ENCODE results near the gene REXO5. TPM values are rescaled to one million over a fixed set of nuclear protein-coding genes. Genes with fewer than 3 reads are reported as not detected.

The REXO5 gene
- total RNA-seq, 1 donor from 2014 or later: 5.2 TPM

DNA sequence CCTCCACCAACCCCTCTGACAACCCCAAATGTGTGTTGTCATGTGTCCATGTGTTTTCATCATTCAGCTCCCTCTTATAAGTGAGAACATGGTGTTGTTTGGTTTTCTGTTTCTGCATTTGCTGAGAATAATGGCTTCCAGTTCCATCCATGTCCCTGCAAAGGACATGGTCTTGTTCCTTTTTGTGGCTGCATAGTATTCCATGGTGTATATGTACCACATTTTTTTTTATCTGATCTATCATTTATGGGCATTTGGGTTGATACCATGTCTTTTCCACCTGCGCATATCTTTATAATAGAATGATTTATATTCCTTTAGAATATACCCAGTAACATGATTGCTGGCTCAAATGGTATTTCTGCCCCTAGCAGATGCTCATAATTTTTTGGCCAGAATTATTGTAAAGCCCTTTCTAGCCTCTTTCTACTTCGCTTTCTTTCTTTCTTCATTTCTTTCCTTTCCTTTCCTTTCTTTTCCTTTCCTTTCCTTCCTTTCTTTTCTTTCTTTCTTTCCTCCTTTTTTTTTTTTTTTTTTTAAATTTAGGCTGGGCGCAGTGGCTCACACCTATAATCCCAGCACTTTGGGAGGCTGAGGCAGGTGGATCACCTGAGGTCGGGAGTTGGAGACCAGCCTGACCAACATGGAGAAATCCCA lies 12.7 kb downstream of the REXO5 start:
- H3K27me3 ChIP-seq (ENCODE audit: control insufficient read depth in 3 of 3, insufficient read depth in 3 of 3, low read length in 3 of 3): no peaks in the 10 kb centered on the region
- no peaks in the 10 kb centered on the region for H3K9me3 ChIP-seq (ENCODE audit: control insufficient read depth in 3 of 3, low read length in 3 of 3)
- H3K9ac ChIP-seq (ENCODE audit: low read depth in 1 of 3, low read length in 3 of 3): no peak overlapping the region
- no peaks in the 10 kb centered on the region for H3K36me3 ChIP-seq (ENCODE audit: control insufficient read depth in 3 of 3, insufficient read depth in 3 of 3, low read length in 3 of 3)
- no peaks in the 10 kb centered on the region for H3K4me1 ChIP-seq (ENCODE audit: control insufficient read depth in 3 of 3, insufficient read depth in 3 of 3, low read length in 3 of 3)
- no peak overlapping the region for H3K27ac ChIP-seq (ENCODE audit: low read depth, low read length)
- no peak overlapping the region for H3K4me3 ChIP-seq (ENCODE audit: low read length in 3 of 3)

DNA sequence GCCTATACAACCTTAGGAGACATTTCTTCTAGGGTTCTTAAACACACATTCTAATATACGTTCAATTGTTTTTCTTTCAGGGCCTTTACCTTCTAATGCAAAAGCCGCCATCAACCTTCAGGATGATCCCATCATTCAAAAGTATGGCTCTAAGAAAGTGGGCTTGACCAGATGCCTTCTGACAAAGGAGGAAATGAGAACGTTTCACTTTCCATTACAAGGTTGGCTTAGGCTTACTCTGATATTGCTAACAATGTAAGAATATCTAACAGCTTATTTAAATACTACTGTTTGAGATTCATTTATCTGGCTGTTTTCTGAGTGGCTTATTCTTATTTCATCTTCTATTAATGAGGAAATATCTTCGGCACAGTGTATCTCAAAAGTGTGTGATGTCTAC lies 15.4 kb downstream of the REXO5 start:
- Histone ChIP-seq H3K9me3 (ENCODE audit: control insufficient read depth in 3 of 3, low read length in 3 of 3) (no peaks in the 10 kb centered on the region), H3K27me3 (ENCODE audit: control insufficient read depth in 3 of 3, insufficient read depth in 3 of 3, low read length in 3 of 3) (no peaks in the 10 kb centered on the region), H3K4me3 (ENCODE audit: low read length in 3 of 3) (no peak overlapping the region), H3K4me1 (ENCODE audit: control insufficient read depth in 3 of 3, insufficient read depth in 3 of 3, low read length in 3 of 3) (no peaks in the 10 kb centered on the region), H3K36me3 (ENCODE audit: control insufficient read depth in 3 of 3, insufficient read depth in 3 of 3, low read length in 3 of 3) (peaks cover 0 to 6% (median 0%) of the 10 kb centered on the region in 3 donors), H3K9ac (ENCODE audit: low read depth in 1 of 3, low read length in 3 of 3) (no peak overlapping the region), H3K27ac (ENCODE audit: low read depth, low read length) (no peak overlapping the region)

DNA sequence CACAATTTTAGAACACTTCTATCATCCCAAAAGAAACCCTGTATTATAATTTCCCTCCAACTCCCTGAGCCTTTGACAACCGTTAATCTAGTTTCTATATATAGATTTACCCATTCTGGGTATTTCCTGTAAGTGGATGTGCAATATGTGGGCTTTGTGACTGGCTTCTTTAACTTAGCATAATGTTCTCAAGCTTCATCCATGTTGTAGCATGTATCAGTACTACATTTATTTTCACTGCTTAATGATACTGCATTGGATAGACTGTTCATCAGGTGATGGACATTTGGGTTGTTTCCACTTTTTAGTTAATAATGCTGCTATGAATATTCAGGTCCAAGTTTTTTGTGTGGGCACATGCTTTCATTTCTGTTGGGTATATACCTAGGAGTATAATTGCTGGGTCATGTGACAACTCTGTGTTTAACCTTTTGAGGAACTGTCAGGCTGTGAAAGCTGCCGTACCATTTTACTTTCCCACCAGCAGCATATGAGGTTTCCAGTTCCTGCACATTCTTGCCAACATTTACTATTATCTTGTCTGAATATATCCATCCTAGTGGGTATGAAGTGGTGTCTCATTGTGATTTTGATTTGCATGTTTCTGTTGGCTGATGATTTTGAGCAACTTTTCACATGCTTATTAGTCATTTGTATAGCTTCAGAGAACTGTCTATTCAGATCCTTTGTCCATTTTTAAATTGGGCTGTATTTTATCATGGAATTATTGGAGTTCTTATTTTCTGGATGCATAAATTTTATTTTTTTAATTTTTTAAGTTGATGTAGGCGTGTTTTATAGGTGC lies 16.4 kb downstream of the REXO5 start:
- no peaks in the 10 kb centered on the region for H3K27me3 ChIP-seq (ENCODE audit: control insufficient read depth in 3 of 3, insufficient read depth in 3 of 3, low read length in 3 of 3)
- peaks cover 0 to 6% (median 0%) of the 10 kb centered on the region in 3 donors for H3K36me3 ChIP-seq (ENCODE audit: control insufficient read depth in 3 of 3, insufficient read depth in 3 of 3, low read length in 3 of 3)
- no peaks in the 10 kb centered on the region for H3K9me3 ChIP-seq (ENCODE audit: control insufficient read depth in 3 of 3, low read length in 3 of 3)
- H3K4me3 ChIP-seq (ENCODE audit: low read length in 3 of 3): no peak overlapping the region
- no peaks in the 10 kb centered on the region for H3K4me1 ChIP-seq (ENCODE audit: control insufficient read depth in 3 of 3, insufficient read depth in 3 of 3, low read length in 3 of 3)
- no peak overlapping the region for H3K9ac ChIP-seq (ENCODE audit: low read depth in 1 of 3, low read length in 3 of 3)
- H3K27ac ChIP-seq (ENCODE audit: low read depth, low read length): no peak overlapping the region

DNA sequence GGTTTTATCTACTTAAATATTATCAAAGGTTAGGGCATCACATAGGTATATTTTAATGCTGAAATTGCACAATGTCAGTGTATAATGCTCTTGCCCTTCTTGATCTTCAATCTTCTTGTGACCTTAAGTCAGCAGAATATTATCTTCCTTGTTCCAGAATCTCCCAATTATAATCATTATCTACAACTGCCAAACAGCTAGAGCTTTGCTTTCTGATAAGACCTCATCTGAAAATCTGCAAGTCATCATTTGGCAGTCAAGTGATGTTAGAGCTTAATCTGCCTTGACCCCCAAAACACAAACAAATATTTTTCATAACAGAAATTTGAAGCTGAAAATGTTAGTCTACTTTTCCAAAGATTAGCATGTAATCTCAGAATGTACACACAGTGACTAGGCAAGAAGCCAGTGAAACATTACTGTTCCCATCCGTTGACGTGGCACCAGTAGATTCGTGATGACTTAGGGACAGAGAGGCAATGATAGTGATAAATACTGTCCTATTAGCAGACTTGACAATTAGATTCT lies 19.8 kb downstream of the REXO5 start:
- H3K9ac ChIP-seq (ENCODE audit: low read depth in 1 of 3, low read length in 3 of 3): no peak overlapping the region
- no peak overlapping the region for H3K27ac ChIP-seq (ENCODE audit: low read depth, low read length)
- H3K4me1 ChIP-seq (ENCODE audit: control insufficient read depth in 3 of 3, insufficient read depth in 3 of 3, low read length in 3 of 3): no peaks in the 10 kb centered on the region
- peaks cover 0 to 6% (median 0%) of the 10 kb centered on the region in 3 donors for H3K36me3 ChIP-seq (ENCODE audit: control insufficient read depth in 3 of 3, insufficient read depth in 3 of 3, low read length in 3 of 3)
- H3K9me3 ChIP-seq (ENCODE audit: control insufficient read depth in 3 of 3, low read length in 3 of 3): no peaks in the 10 kb centered on the region
- H3K4me3 ChIP-seq (ENCODE audit: low read length in 3 of 3): no peak overlapping the region
- no peaks in the 10 kb centered on the region for H3K27me3 ChIP-seq (ENCODE audit: control insufficient read depth in 3 of 3, insufficient read depth in 3 of 3, low read length in 3 of 3)

DNA sequence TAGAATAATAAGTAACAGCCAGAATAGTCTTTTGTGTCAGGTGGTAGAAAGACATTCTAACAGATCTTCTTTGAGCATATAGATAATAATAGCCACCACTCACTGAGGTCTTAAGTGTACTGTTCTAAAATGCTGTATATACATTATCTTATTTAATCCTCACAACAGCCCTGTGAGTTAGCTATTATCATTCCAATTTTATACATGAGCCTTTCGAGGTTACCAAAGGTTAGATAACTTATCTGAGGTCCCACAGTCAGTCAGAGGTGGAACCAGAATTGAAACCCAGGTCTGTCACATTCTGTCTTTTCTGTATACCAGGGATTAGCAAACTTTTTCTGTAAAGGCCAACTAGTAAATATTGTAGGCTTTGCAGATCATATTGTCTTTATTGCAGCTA lies 23.2 kb downstream of the REXO5 start:
- peaks cover 0 to 8% (median 0%) of the 10 kb centered on the region in 3 donors for H3K36me3 ChIP-seq (ENCODE audit: control insufficient read depth in 3 of 3, insufficient read depth in 3 of 3, low read length in 3 of 3)
- H3K9ac ChIP-seq (ENCODE audit: low read depth in 1 of 3, low read length in 3 of 3): no peak overlapping the region
- H3K27ac ChIP-seq (ENCODE audit: low read depth, low read length): no peak overlapping the region
- H3K4me1 ChIP-seq (ENCODE audit: control insufficient read depth in 3 of 3, insufficient read depth in 3 of 3, low read length in 3 of 3): no peaks in the 10 kb centered on the region
- H3K4me3 ChIP-seq (ENCODE audit: low read length in 3 of 3): no peak overlapping the region
- H3K9me3 ChIP-seq (ENCODE audit: control insufficient read depth in 3 of 3, low read length in 3 of 3): no peaks in the 10 kb centered on the region
- no peaks in the 10 kb centered on the region for H3K27me3 ChIP-seq (ENCODE audit: control insufficient read depth in 3 of 3, insufficient read depth in 3 of 3, low read length in 3 of 3)

DNA sequence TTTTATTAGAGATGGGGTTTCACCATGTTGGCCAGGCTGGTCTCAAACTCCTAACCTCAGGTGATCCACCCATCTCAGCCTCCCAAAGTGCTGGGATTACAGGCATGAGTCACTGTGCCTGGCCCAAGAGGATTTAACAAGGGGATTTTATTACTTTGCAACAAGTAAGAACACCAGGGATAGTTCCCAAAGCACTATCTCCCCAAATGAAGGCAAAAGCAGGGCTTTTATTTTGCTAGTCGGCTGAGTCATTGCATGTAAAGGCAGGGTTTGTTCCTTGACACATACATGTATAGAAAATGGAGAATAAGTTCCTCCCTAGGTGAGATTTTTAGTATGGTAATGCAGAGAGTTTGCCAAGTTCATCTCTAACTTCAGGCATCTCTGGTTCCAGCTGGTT lies 24.0 kb downstream of the REXO5 start:
- Histone ChIP-seq H3K36me3 (ENCODE audit: control insufficient read depth in 3 of 3, insufficient read depth in 3 of 3, low read length in 3 of 3) (peaks cover 0 to 8% (median 0%) of the 10 kb centered on the region in 3 donors), H3K27me3 (ENCODE audit: control insufficient read depth in 3 of 3, insufficient read depth in 3 of 3, low read length in 3 of 3) (no peaks in the 10 kb centered on the region), H3K4me3 (ENCODE audit: low read length in 3 of 3) (no peak overlapping the region), H3K27ac (ENCODE audit: low read depth, low read length) (no peak overlapping the region), H3K9me3 (ENCODE audit: control insufficient read depth in 3 of 3, low read length in 3 of 3) (no peaks in the 10 kb centered on the region), H3K9ac (ENCODE audit: low read depth in 1 of 3, low read length in 3 of 3) (no peak overlapping the region), H3K4me1 (ENCODE audit: control insufficient read depth in 3 of 3, insufficient read depth in 3 of 3, low read length in 3 of 3) (no peaks in the 10 kb centered on the region)

DNA sequence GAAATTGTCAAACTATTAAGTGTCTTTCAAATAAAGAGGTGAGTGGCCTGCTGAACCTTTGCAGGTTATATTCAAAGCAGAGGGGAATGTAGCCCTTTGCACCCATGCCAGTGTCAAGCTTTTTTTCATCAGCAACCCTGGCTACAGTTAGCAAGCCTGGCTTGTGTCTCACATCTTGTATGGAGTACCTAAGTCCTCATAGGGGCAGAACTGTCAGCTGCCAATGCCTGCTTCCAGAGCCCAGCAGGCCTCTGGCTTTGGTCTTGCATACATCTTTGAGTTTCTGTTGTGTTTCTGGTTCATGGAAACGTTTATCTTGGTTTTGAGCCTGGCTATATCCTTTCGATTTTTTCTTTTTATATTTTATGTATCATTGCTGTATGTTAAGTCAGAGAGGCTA lies 26.8 kb downstream of the REXO5 start:
- Histone ChIP-seq H3K9ac (ENCODE audit: low read depth in 1 of 3, low read length in 3 of 3) (no peak overlapping the region), H3K27me3 (ENCODE audit: control insufficient read depth in 3 of 3, insufficient read depth in 3 of 3, low read length in 3 of 3) (no peaks in the 10 kb centered on the region), H3K36me3 (ENCODE audit: control insufficient read depth in 3 of 3, insufficient read depth in 3 of 3, low read length in 3 of 3) (peaks cover 0 to 2% (median 0%) of the 10 kb centered on the region in 3 donors), H3K4me1 (ENCODE audit: control insufficient read depth in 3 of 3, insufficient read depth in 3 of 3, low read length in 3 of 3) (no peaks in the 10 kb centered on the region), H3K27ac (ENCODE audit: low read depth, low read length) (no peak overlapping the region), H3K9me3 (ENCODE audit: control insufficient read depth in 3 of 3, low read length in 3 of 3) (no peaks in the 10 kb centered on the region), H3K4me3 (ENCODE audit: low read length in 3 of 3) (no peak overlapping the region)

DNA sequence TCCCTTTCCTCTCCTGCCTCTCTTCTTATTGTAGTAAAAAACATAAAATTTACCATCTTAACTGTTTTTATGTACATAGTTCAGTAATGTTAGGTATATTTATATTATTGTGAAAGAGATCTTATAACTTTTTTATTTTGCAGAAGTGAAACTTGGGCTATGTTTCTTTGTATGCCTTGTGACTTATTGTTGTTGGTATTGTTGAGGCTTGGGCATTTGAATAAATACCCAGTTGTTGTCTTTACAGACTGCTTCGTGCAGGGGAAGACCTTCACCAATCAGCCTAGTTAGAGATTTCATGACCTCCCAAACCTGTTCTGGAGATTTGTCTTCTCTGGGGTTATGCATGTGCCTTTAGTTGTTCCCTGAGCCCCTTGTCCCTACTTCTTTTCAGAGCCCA lies 31.9 kb downstream of the REXO5 start:
- Histone ChIP-seq H3K27me3 (ENCODE audit: control insufficient read depth in 3 of 3, insufficient read depth in 3 of 3, low read length in 3 of 3) (no peaks in the 10 kb centered on the region), H3K4me1 (ENCODE audit: control insufficient read depth in 3 of 3, insufficient read depth in 3 of 3, low read length in 3 of 3) (no peaks in the 10 kb centered on the region), H3K9me3 (ENCODE audit: control insufficient read depth in 3 of 3, low read length in 3 of 3) (no peaks in the 10 kb centered on the region), H3K36me3 (ENCODE audit: control insufficient read depth in 3 of 3, insufficient read depth in 3 of 3, low read length in 3 of 3) (no peaks in the 10 kb centered on the region), H3K4me3 (ENCODE audit: low read length in 3 of 3) (no peak overlapping the region), H3K27ac (ENCODE audit: low read depth, low read length) (no peak overlapping the region), H3K9ac (ENCODE audit: low read depth in 1 of 3, low read length in 3 of 3) (no peak overlapping the region)

DNA sequence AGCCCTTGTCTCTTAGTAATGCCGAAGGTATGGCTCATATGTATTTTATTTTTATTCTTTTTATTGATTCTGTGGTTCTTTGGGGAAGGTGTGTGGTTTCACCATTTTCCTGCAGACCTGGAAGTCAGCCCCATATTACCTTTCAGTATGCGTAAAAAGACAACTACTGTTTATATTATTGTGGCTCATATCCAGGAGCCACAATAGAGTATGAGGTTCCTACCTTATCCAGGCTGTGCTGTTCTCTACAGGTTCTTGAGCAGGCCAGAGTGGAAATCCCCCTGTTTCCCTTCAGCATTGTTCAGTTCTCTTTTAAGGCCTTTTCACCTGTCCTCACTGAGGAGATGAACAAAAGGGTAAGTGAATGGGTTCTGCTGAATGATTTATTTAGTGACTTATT lies 33.2 kb downstream of the REXO5 start:
- Histone ChIP-seq H3K36me3 (ENCODE audit: control insufficient read depth in 3 of 3, insufficient read depth in 3 of 3, low read length in 3 of 3) (no peaks in the 10 kb centered on the region), H3K9ac (ENCODE audit: low read depth in 1 of 3, low read length in 3 of 3) (no peak overlapping the region), H3K27me3 (ENCODE audit: control insufficient read depth in 3 of 3, insufficient read depth in 3 of 3, low read length in 3 of 3) (no peaks in the 10 kb centered on the region)

DNA sequence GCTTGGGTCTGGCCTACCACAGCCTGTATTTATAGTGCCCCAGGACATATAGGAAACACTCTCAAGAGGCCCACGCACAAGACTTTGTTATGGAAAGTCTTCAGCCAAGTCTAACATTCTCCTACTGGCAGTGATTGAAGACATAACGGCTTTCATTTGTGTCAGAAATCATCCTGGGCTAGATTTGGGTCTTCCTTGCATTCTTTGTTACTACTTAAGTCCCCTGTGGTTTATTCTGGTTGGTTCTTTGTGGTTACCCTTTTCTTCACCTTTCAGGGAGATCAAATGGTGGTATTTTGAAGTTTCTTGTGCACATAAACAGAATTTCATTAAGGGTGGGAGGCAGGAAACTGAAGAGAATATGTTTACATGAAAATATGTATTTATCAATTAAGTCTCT lies 37.7 kb downstream of the REXO5 start:
- Histone ChIP-seq H3K9me3 (ENCODE audit: control insufficient read depth in 3 of 3, low read length in 3 of 3) (no peaks in the 10 kb centered on the region), H3K27ac (ENCODE audit: low read depth, low read length) (no peak overlapping the region), H3K4me3 (ENCODE audit: low read length in 3 of 3) (no peak overlapping the region), H3K36me3 (ENCODE audit: control insufficient read depth in 3 of 3, insufficient read depth in 3 of 3, low read length in 3 of 3) (no peaks in the 10 kb centered on the region), H3K27me3 (ENCODE audit: control insufficient read depth in 3 of 3, insufficient read depth in 3 of 3, low read length in 3 of 3) (no peaks in the 10 kb centered on the region), H3K4me1 (ENCODE audit: control insufficient read depth in 3 of 3, insufficient read depth in 3 of 3, low read length in 3 of 3) (peaks cover 9 to 18% (median 11%) of the 10 kb centered on the region in 3 donors), H3K9ac (ENCODE audit: low read depth in 1 of 3, low read length in 3 of 3) (no peak overlapping the region)

More for the DNA sequence above, 33.2 kb downstream of the REXO5 start:
- Histone ChIP-seq H3K4me3 (ENCODE audit: low read length in 3 of 3) (no peak overlapping the region), H3K4me1 (ENCODE audit: control insufficient read depth in 3 of 3, insufficient read depth in 3 of 3, low read length in 3 of 3) (no peaks in the 10 kb centered on the region), H3K27ac (ENCODE audit: low read depth, low read length) (no peak overlapping the region), H3K9me3 (ENCODE audit: control insufficient read depth in 3 of 3, low read length in 3 of 3) (no peaks in the 10 kb centered on the region)

Measured in skeletal muscle tissue (tissue), 4 donors.